Measurements from ENCODE around the gene CA10.

DNA sequence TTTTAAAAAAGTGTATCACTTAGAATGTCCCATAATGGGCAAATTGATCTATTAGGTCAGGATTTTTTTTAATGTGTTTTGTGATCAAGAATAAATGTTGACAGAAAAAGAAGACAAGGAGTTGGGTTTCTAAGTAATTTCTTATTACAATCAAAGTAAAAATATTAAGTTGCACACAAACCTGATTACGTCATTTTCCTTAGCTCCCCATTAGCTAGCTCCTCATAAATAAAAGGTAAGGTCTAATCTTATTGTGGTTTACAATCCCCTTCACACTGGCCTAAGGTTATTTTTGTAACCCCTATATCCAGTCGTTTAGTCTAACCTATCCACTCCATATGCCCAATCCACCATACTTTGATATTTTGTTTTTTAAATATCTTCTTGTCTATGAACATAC lies 7.6 kb downstream of the CA10 start:
- no peak for TF ChIP-seq EZH2 (IDR thresholded peaks at IDR 0.05; ENCODE audit: borderline replicate concordance, low read length)
- TF ChIP-seq, protein P1, sequence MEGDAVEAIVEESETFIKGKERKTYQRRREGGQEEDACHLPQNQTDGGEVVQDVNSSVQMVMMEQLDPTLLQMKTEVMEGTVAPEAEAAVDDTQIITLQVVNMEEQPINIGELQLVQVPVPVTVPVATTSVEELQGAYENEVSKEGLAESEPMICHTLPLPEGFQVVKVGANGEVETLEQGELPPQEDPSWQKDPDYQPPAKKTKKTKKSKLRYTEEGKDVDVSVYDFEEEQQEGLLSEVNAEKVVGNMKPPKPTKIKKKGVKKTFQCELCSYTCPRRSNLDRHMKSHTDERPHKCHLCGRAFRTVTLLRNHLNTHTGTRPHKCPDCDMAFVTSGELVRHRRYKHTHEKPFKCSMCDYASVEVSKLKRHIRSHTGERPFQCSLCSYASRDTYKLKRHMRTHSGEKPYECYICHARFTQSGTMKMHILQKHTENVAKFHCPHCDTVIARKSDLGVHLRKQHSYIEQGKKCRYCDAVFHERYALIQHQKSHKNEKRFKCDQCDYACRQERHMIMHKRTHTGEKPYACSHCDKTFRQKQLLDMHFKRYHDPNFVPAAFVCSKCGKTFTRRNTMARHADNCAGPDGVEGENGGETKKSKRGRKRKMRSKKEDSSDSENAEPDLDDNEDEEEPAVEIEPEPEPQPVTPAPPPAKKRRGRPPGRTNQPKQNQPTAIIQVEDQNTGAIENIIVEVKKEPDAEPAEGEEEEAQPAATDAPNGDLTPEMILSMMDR (IDR thresholded peaks at IDR 0.05; ENCODE audit: low read length): no peak
